HTERT RPE-1 (cell line): ENCODE results near the gene SAP25.
"Not testable (repeated sequence)": the region's sequence is repeated elsewhere in the genome, so short reads cannot be mapped to it uniquely, and the experiment has no call there.

Source experiments
- in situ Hi-C: fragments of 300-500 bp; cut with MboI; formaldehyde crosslinking; loops from 4 replicates; pipeline ENCODE4 v1.14.3; 2020; ENCODE audit warnings: low sequenced_read_pairs

SAP25 gene

DNA sequence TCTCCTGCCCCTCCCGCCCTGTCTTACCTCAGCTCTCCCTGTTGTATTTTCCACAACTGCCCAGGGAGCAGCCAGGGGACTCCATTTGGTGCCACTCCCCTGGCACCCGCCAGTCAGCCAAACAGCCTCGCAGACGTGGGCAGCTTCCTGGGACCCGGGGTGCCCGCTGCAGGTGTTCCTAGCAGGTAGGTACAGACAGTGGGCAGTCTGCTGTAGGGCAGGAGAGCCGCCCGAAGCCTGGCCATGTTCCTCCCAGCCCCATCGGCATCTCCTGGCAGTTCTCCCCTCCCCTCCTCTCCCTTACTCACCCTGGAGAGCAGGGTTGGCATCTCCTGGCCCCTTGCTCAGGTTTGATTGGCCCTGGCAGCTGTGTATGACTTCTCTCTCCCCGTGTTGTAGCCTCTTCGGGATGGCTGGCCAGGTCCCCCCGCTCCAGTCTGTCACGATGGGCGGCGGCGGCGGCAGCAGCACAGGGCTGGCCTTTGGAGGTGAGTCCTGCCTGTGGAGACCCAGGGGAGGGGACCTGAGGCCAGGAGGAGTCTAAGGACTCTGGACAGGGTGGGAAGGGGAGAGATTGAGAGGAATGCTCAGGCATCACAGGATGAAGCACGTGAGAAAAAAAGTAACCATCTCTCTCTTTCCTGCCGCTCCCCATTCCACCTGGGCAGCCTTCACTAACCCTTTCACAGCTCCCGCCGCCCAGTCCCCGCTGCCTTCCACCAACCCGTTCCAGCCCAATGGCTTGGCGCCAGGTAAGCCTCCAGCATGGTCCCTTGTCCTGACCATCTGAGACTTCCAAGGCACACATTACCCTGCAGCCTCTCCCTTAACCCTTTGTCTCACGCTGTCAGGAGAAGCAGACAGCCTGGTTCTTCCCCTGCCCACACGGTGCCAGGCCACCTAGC is 11.3 kb downstream of the SAP25 start:
- in situ Hi-C loops = no loop called here

DNA sequence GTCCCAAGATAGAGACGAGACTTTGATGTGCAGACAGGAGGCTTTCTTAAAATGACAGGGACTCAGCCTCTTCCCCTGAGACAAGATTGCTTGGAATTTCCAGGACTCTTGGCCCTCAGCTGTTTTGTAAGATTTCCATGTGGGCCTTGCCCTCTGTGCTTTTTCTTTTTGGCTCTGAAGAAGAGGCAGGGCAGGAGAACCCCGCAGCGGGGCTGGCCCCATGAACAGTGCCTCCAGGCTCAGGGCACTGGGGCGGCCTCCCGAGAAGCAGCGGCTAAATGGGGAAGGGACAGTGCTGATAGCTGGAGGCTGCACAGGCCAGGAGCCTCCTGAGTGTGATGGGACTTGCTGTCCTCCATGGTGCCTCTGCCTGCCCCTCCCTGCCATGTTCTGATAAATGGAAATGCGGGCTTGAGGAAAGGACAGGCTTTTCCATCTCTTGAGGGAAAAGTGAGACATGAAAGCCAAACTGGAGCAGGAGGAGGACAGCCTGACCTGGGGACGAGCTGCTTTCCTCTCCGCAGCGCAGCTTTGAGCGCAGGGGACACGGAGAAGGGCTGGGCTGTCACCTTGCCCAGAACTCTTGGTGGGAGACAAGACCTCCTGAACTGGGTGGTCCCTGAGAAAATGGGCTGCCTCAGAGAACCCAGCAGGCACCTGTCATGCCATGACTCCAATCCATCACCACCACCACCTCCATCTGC is 12.1 kb downstream of the SAP25 start:
- in situ Hi-C loops = no loop called here

DNA sequence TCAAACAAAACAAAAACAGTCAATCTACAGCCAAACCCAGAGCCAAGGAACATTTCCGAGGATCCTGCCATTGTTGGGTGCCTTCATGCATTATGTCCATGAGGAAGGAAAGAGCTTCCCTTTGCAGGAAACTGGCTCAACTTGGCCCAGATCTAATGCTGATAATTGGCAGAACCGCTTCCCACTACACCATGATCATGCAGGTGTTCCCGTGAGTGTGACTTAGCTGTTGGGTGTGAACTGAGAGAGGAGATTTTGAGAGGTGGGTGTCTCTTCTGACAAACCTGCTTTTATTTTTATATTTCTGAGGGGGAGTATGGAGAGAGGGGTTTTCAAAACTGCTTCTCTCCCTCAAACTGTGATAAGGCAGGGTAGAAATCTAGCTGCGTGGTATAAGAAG is 14.6 kb downstream of the SAP25 start:
- in situ Hi-C loops = no loop called here

DNA sequence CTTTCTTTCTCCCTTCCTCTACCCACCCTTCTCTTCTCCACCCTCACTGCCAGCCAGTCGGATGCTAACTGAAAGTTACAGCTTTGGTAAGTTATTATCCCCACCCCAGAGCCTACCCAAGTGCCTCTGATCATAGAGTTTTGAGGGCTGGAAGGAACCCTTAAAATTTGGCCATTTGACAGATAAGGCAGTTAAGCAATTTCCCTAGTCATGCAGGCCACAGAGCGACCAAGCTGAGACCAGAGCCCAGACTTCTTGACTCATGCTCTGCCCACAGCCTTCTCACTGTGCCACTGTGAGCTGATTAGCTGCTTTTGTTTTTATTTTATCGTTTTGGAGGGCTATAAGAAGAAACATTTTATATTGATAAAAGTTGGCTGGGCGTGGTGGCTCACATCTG is 17.2 kb downstream of the SAP25 start:
- in situ Hi-C loops = no loop called here

DNA sequence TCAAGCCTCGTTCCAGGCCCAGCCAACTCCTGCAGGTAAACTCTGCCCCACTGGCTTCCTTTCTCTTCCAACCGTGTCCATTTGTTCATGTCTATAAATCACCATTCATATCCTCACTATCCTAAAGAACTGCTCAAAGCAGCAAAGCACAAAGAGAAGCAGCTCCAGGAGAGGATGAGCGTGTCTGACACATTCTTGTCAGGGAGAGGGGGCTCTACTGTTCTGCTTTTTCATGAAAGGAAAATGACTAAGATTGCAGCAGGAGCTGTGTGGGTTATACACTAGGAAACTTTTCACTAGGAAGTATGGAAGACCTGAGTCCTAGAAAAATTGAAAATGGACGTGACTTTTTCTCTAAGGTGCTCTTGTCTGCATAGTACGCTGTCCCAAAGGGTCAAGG is 18.0 kb downstream of the SAP25 start:
- in situ Hi-C loops = no loop called here

DNA sequence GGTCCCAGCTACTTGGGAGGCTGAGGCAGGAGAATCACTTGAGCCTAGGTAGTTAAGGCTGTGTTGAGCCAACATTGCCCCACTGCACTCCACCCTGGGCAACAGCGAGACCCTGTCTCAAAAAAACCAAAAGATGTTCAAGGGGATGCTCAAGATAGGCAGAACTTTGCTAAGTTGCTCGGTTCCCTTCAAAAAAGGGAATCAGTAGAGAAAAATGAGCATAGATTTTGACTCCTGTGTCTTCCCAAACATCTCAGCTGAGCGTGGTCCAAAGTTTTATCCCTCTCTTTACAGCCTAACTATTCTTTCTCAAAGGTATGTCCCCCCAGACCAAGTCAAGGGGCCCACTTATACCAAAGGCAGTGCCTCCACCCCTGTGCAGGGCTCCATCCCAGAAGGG is 20.7 kb downstream of the SAP25 start:
- in situ Hi-C loops = no loop called here

DNA sequence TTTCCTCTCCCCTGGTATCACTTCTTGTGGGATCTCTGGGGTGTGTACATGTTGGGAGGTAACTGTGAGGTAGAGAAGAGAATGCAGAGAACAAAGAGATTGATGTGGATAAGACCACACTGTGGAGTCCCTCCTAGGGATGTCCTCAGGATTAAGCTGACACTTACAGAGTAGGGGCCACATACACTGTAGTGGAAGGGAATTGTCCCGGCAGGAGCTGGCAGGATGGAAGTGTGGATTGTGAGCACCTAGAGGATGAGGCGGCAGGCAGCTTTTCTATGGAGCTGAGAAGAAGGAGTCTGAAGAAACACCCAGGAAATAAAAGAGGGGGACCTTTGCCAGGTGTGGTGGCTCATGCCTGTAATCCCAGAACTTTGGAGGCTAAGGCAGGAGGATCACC is 21.2 kb downstream of the SAP25 start:
- in situ Hi-C loops = no loop called here

DNA sequence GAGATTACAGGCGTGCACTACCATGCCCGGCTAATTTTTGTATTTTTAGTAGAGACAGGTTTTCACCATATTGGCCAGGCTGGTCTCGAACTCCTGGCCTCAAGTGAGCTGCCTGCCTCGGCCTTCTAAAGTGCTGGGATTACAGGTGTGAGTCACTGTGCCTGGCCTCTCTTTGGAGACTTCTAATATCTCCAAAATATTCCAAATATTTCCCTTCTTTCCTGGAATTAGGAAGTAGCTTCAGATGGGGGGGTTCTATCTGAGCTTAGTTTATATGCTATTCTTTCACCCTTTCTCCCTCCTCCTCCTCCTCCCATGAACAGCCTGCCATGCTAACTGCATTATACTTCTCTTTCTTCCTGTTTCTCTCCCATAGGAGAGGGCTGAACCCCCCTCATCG is 25.3 kb downstream of the SAP25 start:
- in situ Hi-C loops = not testable (repeated sequence)

DNA sequence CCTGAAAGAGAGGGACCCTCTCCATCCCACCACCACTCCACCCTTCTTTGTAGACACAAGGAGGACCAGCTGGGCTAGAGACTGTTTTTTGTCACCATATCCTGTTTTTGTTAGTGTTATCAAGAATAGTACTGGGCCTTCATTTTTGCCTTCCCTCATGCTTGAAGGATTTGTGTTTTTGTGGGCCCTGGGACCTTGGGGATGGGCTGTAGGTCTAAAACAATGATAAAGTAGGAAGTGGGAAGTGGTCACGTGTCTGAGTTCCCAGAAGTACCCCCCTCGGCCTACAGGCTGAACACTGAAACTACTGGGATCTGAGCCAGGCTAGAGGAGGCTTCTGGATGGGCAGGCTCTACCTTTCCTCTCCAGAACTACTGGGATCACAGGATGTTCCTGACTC is 25.8 kb downstream of the SAP25 start:
- in situ Hi-C loops = no loop called here

DNA sequence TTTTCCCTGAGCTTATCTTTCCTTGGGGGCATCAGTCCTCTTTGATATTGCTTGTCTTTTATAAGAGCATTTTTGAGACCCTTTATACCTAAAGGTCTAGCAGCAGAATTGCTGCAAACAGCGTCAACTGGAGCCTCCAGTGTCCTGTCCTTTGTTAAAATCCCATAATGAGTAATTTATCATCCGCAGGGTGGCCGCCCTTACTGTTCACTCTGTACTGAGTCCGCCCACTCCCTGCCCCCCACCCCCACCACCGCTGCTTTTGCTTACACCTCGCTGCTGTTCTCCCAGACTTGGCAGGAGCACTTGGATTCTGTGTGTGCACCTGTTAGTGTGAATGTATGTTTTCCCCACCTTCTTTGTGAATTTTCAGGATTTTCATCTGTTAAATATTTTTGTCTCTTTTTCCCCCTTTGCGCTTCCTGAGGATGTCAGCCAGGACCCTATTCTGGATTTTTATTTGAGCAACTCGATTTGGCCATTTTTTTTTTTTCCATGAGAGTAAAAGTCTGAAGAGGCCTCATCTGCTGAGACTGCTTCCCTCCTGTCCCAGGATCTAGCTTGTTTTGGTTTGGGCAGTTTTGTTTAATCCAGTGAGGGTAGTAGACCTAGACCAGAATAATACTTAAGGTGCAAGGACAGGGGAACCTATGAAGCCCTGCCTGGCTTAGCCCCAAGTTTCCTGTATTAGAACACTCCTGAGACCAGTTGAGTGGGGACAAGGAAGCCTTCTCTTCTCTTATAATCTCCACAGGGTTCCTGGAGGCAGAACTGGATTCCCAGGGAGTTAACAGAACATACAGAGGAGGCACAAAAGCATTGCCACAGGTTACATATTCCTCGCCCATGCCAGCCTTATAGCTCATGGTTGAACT is 26.5 kb downstream of the SAP25 start:
- in situ Hi-C loops = no loop called here

DNA sequence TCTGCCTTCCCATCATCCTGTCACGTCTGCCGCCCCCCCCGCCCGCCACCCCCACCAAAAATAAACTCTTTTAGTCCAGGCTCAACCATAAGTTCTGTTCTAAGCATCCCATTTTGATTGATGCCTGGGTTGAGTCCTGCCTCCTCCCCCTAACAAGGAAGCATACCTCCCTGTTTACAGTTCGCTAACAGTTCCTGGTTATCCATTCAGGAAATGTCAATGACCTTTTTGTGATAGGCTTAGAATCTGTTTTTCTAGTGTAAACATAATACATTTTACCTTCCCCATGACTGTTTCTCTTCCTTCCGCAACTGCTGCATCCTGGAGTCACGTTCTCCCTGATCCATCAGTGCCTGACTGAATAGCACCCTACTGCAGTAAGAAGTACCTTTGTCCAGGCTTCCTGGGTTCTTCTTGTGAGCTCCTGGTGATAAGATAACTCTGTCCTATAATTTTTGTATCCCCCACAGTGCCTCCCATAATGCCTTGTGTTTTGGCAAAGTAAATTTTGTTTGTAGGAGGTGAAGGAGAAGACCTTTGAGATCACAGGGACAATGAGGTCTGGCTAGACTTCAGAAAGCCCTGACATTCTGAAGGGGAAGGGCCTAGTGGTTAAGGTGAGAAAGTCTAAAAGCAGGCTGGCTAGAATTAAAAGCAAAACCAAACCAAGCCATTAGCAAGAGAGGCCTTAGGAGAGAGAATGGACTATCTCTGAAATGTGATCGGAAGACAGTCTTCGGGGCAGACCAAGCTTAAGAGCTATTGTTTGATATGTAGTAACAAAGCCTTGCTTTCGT is 27.4 kb downstream of the SAP25 start:
- in situ Hi-C loops = no loop called here

DNA sequence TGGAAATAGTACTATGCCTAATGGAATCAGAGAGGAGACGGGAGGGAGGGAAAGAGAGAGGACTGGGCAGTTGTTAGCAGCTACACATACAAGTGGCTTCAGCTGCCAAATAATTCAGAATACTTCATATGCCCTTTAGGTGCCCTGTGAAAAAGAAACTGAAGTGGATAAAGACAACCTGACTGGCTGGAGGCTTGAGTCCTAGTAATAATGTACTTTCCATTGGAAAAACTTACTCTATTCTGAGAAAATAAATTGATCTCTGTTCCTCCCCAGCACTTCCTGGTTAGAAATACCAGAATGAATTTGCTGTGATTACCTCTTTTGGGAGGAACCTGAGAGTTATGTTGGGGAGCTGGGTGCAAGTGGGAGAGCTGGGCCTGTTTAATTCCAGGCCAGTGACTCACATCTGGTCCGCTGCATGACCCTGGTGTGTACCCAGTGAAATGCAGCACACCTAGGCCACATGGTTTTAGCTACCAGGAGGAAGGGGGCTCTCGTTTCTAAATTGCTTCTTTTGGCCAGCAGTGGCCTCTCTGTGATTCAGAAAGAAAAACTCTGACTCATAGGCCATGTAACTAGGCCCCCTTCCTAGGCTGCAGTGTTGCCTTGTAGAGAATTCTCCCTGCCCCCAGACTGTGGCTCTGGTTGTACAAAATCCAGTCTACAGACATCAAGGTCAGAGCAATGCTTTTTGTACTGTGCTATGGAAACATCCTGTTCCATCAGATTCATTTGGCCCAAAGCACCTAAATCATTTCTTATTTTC is 28.2 kb downstream of the SAP25 start:
- in situ Hi-C loops = no loop called here

DNA sequence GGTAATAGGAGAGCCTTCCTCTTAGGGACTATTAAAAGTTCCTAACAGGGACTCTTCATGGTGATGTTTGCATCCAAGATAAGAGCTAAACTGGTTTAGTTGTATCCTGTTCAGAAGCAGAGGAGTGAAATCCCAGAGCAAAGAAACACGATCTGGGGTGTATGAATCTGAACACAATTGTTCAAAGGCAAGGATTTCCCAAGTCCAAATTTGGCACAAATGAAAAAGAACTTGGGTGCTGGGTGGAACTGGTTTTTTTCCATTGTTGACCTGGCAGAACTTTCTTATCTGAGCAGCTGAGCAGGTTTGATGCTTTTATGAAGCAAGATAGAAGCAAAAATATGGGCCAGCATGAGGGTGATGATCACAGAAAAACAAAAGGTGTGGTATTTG is 28.7 kb downstream of the SAP25 start:
- in situ Hi-C loops = no loop called here

DNA sequence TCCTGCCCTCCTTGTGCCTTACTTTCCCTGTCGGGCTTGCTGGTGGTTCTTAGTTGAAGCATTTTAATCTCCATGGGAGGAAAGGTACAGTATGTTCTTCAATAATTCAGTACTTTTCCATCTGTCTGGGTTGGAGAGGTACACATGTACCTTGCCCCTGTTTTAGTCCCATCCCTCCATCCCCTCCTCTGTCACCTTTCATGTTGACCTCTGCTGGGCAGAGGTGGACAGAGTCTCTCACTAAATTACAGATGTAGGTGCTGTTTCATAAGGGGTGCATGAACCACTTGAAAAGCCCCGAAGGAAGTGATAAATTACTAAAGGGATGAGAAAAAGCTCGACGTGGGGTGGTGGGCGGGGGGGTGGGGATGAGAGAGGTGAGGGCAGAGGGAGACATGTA is 29.3 kb downstream of the SAP25 start:
- in situ Hi-C loops = no loop called here

DNA sequence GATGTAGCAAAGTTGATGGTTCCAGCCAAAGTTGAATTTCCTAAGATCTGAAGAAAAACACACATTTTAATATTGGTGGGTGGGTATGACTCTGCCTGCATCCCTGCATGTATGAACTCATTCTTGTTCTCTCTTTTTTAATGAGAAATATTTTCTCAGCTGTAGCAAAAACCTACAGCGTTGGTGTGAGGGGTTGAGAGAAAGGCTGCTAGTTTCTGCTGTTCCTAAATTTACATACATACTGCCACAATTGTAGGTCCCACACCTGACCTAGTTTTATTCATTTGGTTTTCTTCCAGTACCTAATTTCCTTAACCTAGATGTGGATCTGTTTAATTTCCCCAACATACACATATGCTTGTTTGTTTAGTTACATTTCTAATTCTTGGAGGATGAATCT is 30.1 kb downstream of the SAP25 start:
- in situ Hi-C loops = no loop called here

DNA sequence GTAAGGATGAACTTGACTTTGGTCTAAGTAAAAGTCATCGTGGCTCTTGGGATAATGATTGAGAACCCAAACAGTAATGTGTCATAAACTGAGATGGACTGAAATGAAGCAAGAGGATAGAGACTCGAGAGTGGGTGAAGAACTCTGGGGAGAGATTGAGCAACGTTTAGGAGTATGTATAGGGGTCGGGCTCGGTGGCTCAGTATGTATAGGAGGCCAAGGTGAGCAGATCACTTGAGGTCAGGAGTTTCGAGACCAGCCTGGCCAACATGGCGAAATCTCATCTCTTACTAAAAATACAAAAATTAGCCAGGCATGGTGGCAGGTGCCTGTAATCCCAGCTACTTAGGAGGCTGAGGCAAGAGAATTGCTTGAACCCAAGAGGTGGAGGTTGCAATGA is 32.4 kb downstream of the SAP25 start:
- in situ Hi-C loops = not testable (repeated sequence)

DNA sequence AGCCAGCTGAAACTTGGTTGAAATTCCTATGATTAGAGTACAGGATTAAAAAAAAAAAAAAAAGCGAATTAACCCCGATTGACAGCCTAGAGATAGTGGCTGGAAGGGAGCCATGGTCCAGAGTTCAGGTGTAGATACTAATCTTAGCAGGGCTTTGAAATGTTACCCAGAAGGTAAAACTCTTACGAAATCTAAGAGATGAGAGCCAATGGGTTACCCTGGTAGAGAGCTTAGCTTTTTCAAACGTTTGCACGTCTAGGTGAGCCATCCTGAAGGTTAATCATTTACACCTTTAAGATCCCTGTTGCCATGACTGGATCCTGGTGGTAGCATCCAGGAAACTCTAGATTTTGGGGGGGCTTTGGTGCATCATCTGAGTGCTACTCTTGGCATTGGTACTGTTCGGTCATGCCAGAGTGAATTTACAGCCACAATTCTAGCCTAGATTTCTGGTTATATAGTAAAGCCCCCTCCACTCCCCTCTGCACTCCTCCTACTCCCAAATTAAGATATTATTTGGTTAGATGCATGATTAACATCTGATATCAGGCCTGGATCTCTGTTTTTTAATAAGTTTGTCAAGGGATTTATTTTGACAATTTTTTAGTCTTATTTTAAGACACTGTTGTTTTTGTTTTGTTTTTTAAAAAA is 33.5 kb downstream of the SAP25 start:
- in situ Hi-C loops = no loop called here

DNA sequence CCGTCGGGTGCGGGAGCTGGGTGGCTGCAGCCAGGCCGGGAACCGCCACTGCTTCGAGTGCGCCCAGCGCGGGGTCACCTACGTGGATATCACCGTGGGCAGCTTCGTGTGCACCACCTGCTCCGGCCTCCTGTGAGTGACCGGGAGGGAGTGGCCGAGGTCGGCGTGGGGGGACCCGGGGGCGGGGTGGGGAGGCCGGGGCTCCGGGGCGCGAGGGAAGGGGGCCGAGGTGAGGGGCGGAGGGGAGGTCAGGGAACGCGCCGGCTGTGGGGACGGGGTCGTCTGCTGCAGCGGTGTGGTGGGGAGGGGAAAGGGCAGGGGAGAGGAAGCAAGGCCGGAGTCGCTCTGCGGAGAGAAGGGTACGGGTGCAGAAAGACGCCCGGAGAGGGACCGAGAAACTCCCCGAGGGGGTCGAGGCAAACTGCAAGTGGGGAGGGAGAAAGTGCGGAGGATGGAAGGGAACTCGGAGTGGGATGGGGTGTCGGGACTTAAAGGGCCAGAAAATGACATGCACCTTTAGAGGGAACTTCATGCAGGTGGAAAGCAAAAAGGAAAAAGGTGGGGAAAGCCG is 34.2 kb downstream of the SAP25 start:
- in situ Hi-C loops = no loop called here
